GM19463 (cell line): ENCODE results near the gene SLC37A1.

Source experiments
- ATAC-seq: cut with Tn5 transposase; IDR thresholded peaks from one replicate; pipeline ENCODE4 v1.9.1; 2021; ENCODE audit warnings: mild to moderate bottlenecking, moderate library complexity; ENCODE audit not compliant: unreplicated experiment

SLC37A1 gene

DNA sequence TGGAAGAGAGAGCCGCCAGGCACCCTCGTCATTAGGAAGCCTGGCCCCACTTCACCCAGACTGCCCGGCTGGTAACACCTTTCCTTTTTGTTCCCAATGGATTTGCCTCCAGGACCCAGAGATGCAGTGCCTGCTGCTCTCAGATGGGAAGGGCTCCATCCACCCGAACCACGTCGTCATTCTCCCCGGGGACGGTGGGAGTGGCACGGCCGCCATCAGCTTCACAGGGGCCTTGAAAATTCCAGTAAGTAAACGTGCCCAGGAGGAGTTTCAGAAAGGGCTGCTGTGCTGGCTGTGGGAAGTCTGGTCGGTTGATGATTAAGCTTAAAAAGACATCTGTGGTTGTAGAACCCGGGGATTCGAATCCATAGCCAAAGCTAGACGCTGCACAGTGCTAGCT, 45.2 kb downstream of the SLC37A1 start:
- no peak for ATAC-seq

GRCh38 chr21:42559326-42559725, 45.7 kb downstream of the SLC37A1 start:
- ATAC-seq: no peak

- no peak for ATAC-seq
These were observed 47.0 kb downstream of the SLC37A1 start for GRCh38 chr21:42560517-42561179.

- ATAC-seq: no peak
These were observed 48.4 kb downstream of the SLC37A1 start for GRCh38 chr21:42561762-42562650.

DNA sequence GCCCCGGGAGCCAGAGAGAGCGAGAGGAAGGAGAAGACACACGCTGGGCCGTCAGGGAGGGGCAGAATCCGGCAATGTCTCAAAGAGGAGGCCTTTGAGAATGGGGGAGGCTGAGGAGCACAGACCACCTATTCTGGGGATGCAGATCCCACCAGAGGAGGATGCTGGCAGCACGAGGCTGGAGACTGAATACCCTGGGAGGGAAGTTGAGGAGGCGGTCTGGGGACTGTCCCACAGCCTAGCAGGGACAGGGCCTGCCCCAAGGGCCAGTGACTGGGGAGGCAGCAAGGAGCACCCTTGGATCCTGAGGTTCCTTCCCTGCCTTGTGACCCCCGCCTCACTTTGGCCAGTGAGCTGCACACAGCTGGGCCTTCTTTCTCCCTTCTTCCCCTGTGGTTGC, 49.2 kb downstream of the SLC37A1 start:
- no peak for ATAC-seq

DNA sequence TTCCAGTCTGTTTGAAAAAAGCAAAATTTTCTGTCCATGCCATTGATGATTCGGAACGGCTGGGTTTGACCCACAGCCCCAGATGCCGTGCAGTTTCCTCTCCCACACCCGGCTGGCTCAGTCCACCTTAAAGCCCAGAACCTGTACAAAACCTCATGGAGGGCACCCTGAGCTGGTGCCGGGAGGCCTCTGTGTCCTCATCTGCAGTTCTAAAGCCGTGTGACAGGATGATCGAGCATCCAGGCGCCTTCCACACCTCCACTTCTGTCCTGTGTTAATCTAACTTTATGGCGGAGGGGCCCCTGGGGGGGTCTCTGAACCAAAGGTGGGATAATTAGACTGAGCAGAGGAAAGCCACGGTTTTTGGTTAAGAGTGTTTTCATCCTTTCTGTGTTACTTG, 49.6 kb downstream of the SLC37A1 start:
- ATAC-seq: no peak

- no peak for ATAC-seq
These were observed 50.0 kb downstream of the SLC37A1 start for GRCh38 chr21:42563686-42564085.

GRCh38 chr21:42564561-42564971, 50.9 kb downstream of the SLC37A1 start:
- ATAC-seq: no peak

DNA sequence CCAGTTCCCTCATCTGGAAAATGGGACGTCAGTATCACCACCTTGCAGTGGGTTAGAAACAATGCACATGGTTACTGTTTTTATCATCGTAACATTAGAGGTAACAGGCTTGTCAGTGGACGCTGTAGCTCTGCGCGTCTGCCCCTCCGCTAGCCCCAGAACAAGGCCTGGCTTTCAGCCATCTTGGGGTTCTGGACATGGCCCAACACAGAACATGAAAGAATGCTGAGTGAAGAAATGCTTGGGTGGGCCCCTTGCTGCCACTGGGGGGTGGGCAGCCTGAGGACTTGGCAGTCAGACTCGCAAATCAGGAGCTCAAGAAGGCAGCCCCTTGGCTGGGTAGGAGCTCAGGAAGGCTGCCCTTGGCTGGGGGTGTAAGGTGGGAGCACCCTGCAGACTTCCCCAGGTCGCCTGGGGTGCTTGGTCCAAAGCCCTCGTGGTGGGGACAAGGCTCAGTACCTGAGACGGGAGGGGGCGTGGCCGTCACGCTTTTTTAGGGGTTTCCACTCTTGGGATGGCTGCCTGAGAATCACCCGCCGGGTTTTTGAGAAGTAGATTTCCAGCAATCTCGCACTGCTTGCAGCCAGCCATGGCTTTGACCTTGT, 51.7 kb downstream of the SLC37A1 start:
- ATAC-seq: no peak

GRCh38 chr21:42565886-42566523, 52.4 kb downstream of the SLC37A1 start:
- ATAC-seq: no peak

GRCh38 chr21:42566524-42567213, 53.0 kb downstream of the SLC37A1 start:
- no peak for ATAC-seq

DNA sequence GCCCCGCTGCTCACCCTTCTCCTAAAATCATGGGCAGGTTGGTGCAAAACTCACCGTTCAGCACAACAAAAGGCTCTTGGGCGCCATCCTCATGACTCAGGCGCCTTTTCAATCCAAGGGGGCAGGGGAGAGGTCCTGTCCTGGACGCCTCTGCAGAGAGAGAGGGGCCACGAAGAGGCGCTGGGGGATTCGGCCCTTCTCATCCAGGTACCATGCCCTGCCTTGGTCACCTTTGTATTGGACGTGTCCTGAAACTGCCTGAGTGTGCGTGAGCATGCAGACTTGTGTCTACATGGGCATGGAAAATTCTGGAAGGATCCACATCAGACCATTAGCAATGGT, 53.5 kb downstream of the SLC37A1 start:
- no peak for ATAC-seq

GRCh38 chr21:42567861-42568260, 54.2 kb downstream of the SLC37A1 start:
- no peak for ATAC-seq

DNA sequence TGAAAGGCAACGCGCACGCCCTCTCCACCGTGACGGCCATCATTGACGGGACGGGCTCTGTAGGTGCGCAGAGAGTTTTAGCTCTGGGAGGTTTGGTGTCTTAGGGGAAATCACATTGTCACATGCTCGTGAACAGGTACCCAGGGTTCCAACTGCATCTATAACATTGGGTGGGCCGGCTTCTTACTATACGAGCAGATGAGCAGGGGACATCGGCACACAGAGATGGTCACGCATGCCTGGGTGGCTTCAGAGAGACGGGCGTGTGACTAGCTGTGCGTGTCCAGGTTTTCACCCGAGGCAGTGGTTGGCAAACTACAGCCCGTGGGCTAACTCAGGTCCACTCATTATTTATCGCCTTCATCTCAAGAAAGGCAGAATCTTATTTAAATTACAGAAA, 54.7 kb downstream of the SLC37A1 start:
- ATAC-seq: no peak

DNA sequence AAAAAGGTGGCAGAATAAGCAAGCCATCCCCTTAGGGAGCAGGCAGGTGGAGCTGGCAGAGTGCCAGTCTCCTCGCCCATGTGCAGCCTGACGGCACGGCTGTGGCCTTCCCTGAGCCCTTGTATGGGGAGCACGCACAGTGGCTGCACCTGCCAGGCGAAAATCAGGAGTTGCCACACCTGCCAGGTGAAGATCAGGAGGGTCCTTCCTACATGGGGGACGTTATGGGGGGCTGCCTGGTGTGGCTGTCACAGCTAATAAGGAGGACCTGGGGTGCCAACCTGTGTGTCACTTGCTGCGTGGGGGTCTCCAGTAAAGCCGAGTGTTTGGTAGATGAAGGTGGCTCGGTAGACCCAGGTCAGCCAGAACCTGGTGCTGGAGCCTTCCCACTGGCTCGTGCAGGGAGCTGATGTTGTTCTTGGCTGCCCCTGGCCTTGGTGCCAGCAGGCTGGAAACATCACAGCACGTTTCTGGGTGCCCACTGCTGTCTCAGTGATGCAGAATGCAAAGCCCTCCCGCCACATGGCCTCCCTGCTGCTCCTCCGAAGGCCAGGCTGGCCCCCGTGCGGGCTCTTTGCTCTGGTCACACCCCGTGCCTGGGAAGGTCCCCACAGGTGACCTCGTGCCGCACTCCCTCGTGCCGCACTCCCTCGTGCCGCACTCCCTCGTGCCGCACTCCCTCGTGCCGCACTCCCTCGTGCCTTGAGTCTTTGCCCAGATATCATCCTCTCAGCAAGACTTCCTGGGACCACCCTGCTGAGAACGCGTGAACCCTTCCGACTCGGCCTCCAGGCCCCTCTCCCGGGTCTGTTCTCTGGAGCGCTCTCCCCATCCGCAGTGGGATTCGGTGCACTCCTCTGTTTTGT, 55.4 kb downstream of the SLC37A1 start:
- ATAC-seq: no peak

DNA sequence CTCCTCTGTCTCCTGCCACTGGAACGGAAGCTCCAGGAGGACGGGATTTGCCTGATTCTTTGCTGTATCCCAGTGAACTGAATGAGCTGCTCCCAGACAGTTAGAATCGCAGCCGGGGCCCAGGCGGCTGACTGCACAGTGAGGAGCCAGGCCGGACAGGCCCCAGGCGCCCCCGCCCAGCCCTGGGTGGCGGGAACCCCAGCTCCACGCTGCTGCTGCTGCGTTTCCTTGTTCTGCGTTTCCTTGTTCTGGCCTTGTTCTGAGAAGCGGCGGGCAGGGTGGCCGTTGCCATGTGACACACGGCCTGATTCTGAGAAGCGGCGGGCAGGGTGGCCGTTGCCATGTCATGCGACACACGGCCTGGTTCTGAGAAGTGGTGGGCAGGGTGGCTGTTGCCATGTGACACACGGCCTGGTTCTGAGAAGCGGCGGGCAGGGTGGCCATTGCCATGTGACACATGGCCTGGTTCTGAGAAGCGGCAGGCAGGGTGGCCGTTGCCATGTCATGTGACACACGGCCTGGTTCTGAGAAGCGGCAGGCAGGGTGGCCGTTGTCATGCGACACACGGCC, 56.2 kb downstream of the SLC37A1 start:
- ATAC-seq: no peak

DNA sequence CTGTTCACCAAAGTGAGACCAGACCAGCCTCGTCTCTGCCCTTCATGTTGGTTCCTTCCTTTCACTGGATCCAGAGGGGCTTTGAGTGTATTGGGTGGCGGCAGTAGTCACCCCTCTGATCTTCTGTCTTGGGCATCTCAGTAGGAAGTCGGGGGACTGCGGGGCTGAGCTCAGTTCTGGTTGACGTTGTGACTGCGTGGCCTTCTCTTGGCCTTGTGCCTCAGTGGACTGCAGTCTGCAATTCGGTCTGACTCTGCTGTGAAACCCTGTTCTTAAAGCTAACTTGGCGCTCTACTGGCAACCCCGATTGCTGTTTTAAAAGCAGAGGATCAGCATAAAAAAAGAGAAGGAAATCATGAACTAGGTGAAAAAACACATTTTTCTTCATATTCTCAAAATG, 56.7 kb downstream of the SLC37A1 start:
- ATAC-seq: no peak

- no peak for ATAC-seq
These were observed 57.3 kb downstream of the SLC37A1 start for GRCh38 chr21:42570841-42571387.

GRCh38 chr21:42571391-42572150, 57.9 kb downstream of the SLC37A1 start:
- ATAC-seq: no peak
